ENCODE data around the gene CNTNAP4. TPM values are rescaled to one million over a fixed set of nuclear protein-coding genes. Genes with fewer than 3 reads are reported as not detected.

CNTNAP4 gene
- total and polyA plus RNA-seq, 3 donors from 2014 or later = 1.5 to 3.5 (median 2.2) TPM

- TF ChIP-seq POLR2A (IDR thresholded peaks at IDR 0.05) = no peak
- TF ChIP-seq CTCF (IDR thresholded peaks at IDR 0.05) = no peak
- H3K27ac ChIP-seq = no peak overlapping the region
- no peaks in the 10 kb centered on the region for H3K36me3 ChIP-seq (ENCODE audit: low read depth, missing control alignments)
- intact Hi-C loops (cut with DNase I; ENCODE audit: low total_unique reads) = no loop called here
- 90 to 92% methylated on average over 6 of the region's 6 CpGs for WGBS, 2 donors
- no peak for DNase-seq
- H3K27me3 ChIP-seq = no peaks in the 10 kb centered on the region
- no peaks in the 10 kb centered on the region for H3K9me3 ChIP-seq
- H3K4me1 ChIP-seq = no peaks in the 10 kb centered on the region
- no peak overlapping the region for H3K4me3 ChIP-seq
Measured at GRCh38 chr16:76389126-76389525, 111.9 kb downstream of the CNTNAP4 start.

- Histone ChIP-seq H3K36me3 (ENCODE audit: low read depth, missing control alignments) (no peaks in the 10 kb centered on the region), H3K9me3 (no peaks in the 10 kb centered on the region), H3K27ac (no peak overlapping the region), H3K4me3 (no peak overlapping the region), H3K27me3 (no peaks in the 10 kb centered on the region), H3K4me1 (no peaks in the 10 kb centered on the region)
- DNase-seq = no peak
- WGBS, 2 donors = 71 to 76% methylated on average over 1 of the region's 1 CpG
- intact Hi-C loops (cut with DNase I; ENCODE audit: low total_unique reads) = no loop called here
- TF ChIP-seq CTCF (IDR thresholded peaks at IDR 0.05) (no peak), POLR2A (IDR thresholded peaks at IDR 0.05) (no peak)
Measured at GRCh38 chr16:76390476-76390875, 113.3 kb downstream of the CNTNAP4 start.

- no peak overlapping the region for H3K27ac ChIP-seq
- H3K4me1 ChIP-seq = no peaks in the 10 kb centered on the region
- no peaks in the 10 kb centered on the region for H3K9me3 ChIP-seq
- no peak overlapping the region for H3K4me3 ChIP-seq
- DNase-seq = no peak
- H3K27me3 ChIP-seq = no peaks in the 10 kb centered on the region
- 78 to 92% methylated on average over 4 of the region's 4 CpGs for WGBS, 2 donors
- no peaks in the 10 kb centered on the region for H3K36me3 ChIP-seq (ENCODE audit: low read depth, missing control alignments)
- no peak for TF ChIP-seq POLR2A (IDR thresholded peaks at IDR 0.05)
- no peak for TF ChIP-seq CTCF (IDR thresholded peaks at IDR 0.05)
- intact Hi-C loops (cut with DNase I; ENCODE audit: low total_unique reads) = no loop called here
Measured at GRCh38 chr16:76396977-76397376, 119.8 kb downstream of the CNTNAP4 start.

- no peak for TF ChIP-seq CTCF (IDR thresholded peaks at IDR 0.05)
- no peak for TF ChIP-seq POLR2A (IDR thresholded peaks at IDR 0.05)
Measured at GRCh38 chr16:76409706-76410105, 132.5 kb downstream of the CNTNAP4 start.

GRCh38 chr16:76421571-76421970, 144.4 kb downstream of the CNTNAP4 start:
- H3K36me3 ChIP-seq (ENCODE audit: low read depth, missing control alignments) = no peaks in the 10 kb centered on the region
- whole genome bisulfite sequencing, 2 donors = 59 to 66% methylated on average over 2 of the region's 2 CpGs
- H3K27me3 ChIP-seq = no peaks in the 10 kb centered on the region
- no peak overlapping the region for H3K27ac ChIP-seq
- intact Hi-C loops (cut with DNase I; ENCODE audit: low total_unique reads) = no loop called here
- TF ChIP-seq CTCF (IDR thresholded peaks at IDR 0.05) (no peak), POLR2A (IDR thresholded peaks at IDR 0.05) (no peak)
- no peak overlapping the region for H3K4me3 ChIP-seq
- no peaks in the 10 kb centered on the region for H3K4me1 ChIP-seq
- no peaks in the 10 kb centered on the region for H3K9me3 ChIP-seq
- no peak for DNase-seq

More at GRCh38 chr16:76409706-76410105, 132.5 kb downstream of the CNTNAP4 start:
- DNase-seq = no peak
- no peaks in the 10 kb centered on the region for H3K9me3 ChIP-seq
- H3K4me1 ChIP-seq = no peaks in the 10 kb centered on the region
- WGBS, 2 donors = 73 to 79% methylated on average over 1 of the region's 1 CpG
- H3K27me3 ChIP-seq = no peaks in the 10 kb centered on the region
- no peaks in the 10 kb centered on the region for H3K36me3 ChIP-seq (ENCODE audit: low read depth, missing control alignments)
- no peak overlapping the region for H3K4me3 ChIP-seq
- no peak overlapping the region for H3K27ac ChIP-seq
- intact Hi-C loops (cut with DNase I; ENCODE audit: low total_unique reads) = no loop called here
